Tongue (tissue), 2 donors: ENCODE measurements around the gene FARS2. TPM values are rescaled to one million over a fixed set of nuclear protein-coding genes. Genes with fewer than 3 reads are reported as not detected.

Source experiments
- DNase-seq: peaks from one replicate; pipeline ENCODE4 v3.0.0-alpha.2; 2015
- total RNA-seq: library from RNA; depleted of rRNA; stranded (reverse); fragments of >200 nt; gene quantifications from one replicate; pipeline ENCODE4 v1.2.3, GENCODE V29; 2014

Gene FARS2
- total RNA-seq, 1 donor from 2014 or later = 38.8 TPM

DNA sequence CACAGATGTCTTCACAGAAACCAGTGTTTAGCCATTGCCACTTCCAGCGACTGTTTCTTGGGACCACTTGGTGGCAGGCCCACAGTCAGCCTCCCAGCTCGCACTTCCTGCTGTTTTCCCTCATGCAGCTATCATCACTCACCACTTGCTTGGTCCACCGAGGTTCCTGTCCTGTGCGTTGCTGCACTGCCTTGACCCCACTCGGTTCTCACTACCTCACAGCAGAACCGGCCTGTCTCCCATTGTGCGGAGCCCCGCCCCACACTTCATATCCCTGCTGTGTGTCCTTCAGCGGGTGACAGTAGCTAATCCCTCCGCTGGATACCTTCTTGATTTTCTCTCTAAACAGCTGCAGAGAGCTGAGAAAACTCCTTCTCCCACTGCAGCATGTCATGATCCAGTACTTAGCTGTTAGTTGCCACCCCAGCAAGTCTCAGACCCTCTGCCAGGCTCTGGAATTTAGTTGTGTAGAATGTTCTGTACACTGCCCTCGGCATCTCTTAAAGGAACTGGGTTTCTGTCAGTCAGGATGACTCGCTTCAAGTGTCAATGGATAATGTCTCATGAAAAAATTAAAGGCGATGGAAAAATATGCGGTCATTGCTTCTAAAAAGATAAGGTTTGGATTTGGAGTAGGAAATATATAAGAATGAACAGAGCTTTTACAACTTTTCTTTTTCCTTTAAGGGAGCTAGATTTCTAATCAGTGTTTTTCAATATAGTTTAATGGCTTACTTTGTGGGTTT lies 208.0 kb downstream of the FARS2 start:
- peak; percentile 37 for DNase-seq

DNA sequence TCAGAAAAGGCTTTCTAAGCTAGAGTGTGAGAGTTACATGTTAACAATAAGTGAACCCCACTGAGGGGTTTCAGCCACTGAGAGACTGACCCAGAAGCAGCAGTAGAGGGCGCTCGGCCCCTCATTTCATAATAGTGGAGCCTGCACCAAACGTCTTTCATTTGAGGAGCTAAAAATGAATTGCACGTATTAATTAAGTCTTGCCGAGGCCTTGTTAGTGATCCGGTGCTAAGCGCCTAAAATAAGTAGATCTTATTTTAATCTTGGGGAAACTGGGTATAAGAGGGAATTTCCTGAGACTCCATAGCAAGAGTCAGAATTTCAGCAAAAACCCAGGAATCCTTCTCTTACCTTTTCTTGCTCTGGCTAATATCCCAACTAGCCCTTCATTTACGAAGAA lies 209.7 kb downstream of the FARS2 start:
- peak; percentile 83 for DNase-seq

- peak; percentile 43 for DNase-seq
Observed at GRCh38 chr6:5471637-5472398, 210.5 kb downstream of the FARS2 start.

DNA sequence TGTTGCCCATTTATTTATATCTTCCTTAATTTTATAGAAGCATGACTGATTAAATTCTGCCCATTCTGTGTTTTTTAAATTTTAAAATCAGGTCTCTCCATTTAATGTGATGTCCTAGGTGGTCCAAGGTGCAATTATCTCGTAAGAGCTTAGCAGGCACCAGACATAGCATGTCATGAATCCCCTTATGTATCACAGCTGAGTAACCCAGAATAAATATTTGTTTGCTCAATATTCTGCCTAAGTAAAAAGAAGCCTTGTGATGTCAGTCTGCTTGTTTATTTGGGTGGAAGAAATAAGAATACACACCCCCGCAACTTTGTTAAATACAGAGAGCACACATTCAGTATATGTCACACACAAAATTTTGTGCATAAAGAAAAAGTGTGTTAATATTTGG lies 211.3 kb downstream of the FARS2 start:
- no peak for DNase-seq

DNA sequence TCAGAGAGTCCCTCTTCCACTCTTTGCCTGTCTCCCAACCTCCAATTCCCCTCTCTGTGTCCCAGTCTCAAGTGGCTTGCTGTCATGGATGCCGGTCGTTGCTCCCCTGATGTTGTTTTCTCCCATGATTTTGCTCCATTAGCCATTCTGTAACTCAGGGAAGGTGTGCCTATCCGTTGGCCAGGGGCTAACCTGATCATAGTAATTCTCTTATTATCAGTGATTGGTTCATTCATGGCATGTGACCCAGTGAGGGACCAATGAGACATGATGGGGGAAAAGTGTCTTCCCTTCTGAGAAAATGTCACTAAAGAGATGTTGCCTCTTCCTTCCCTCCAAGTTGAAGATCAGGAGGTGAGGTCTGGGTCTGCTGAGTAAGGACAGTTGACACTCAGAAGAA lies 214.5 kb downstream of the FARS2 start:
- no peak for DNase-seq

- no peak for DNase-seq
Observed at GRCh38 chr6:5478380-5478779, 217.1 kb downstream of the FARS2 start.

GRCh38 chr6:5481033-5481432 lies 219.7 kb downstream of the FARS2 start:
- peak; percentile 48 for DNase-seq

GRCh38 chr6:5481750-5482149 lies 220.4 kb downstream of the FARS2 start:
- no peak for DNase-seq

DNA sequence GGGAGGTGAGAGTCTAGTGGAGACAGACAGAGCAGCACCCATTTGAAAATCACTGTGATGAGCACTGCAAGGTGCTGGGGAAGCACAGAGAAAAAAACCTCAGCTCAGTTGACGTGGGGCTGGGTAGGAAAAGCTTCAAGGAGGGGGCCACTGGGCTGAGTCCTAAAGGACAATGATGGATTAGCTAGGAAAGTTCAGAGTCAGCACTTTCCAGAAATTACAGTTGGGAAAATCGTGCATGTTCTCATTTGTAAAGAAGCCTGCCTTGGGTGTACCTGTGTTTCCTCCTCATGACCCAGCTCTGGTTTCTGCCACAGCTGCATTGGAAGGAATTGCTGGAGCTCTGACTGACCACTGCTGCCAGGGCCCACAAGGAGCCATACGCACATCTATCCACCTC lies 221.3 kb downstream of the FARS2 start:
- DNase-seq = no peak

GRCh38 chr6:5484692-5485091 lies 223.4 kb downstream of the FARS2 start:
- DNase-seq = no peak

DNA sequence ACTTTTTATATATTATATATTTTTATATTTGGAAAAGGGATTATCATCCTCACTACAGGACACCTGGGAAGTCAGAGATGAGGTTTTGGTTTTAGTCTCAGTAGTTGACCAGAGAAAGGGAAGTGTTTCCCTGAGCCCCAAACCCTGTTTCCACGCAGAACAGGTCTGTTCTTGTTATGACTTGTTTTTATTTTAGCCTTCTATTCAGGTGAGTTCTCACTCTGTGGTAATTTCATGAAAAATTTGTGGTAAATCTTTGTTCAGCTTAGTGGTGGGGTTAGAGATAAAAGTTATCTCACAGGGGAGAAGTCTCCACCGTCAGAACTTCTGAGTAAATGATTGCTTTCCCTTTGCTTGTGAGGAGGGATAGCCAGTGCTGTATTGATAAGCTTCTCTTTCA lies 224.9 kb downstream of the FARS2 start:
- no peak for DNase-seq

DNA sequence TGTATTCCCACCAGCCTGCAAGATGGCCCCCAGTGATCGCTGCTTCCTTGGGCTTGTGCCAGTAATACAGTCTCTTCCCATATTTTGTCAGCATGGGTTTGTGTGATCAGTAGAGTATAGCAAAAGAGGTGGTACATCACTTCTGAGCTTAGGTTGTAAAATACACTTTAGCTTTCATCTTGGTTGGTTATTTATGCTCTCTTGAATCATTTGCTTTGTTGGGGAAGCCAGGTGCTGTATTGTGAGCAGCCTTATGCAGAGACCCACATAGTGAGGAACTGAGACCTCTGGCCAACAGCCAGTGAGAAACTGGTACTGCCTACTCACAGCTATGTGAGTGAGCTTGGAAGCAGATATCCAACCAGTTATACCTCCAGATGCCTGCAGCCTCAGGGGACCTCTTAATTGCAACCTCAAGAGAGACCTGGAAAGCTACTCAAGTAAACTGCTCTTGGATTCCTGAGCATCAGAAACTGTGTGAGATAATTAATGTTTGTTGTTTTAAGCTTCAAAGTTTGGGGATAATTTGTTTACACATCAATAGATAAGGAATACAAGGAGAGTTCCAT lies 229.3 kb downstream of the FARS2 start:
- DNase-seq = no peak

- no peak for DNase-seq
Observed at GRCh38 chr6:5492356-5492755, 231.0 kb downstream of the FARS2 start.

- no peak for DNase-seq
Observed at GRCh38 chr6:5493806-5494205, 232.5 kb downstream of the FARS2 start.

DNA sequence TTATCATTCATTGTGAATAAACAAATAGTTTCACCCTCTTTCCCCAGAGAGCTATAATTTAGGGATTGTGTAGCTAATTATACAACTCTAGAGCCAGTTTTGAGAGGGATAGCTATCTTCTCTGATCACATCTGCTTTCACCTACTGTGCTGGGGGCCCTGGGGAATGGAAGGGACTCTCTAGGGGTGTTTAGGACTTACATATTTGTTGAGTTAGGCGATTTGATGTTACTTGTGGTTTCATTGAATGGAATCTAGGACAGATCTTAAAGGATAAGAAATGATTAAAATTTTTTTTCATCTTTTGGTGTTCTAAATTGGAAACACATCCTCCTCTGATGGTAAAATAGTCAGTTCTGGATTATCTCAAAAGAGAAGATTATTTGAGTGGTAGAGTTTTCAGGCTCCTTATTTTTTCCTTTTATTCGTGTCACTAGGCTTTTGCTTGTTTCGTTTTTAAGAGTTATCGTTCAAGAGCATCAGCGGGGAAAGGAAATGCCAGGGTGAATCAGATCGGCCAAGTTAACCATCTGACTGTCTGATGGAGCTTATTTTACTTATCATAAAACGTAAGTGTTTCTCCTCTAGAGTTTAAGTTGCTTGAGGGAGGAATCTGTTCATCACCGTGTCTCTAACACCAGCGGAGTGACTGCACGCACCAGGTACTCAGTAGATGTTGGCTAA lies 236.7 kb downstream of the FARS2 start:
- no peak for DNase-seq

- no peak for DNase-seq
Observed at GRCh38 chr6:5498579-5498899, 237.2 kb downstream of the FARS2 start.

DNA sequence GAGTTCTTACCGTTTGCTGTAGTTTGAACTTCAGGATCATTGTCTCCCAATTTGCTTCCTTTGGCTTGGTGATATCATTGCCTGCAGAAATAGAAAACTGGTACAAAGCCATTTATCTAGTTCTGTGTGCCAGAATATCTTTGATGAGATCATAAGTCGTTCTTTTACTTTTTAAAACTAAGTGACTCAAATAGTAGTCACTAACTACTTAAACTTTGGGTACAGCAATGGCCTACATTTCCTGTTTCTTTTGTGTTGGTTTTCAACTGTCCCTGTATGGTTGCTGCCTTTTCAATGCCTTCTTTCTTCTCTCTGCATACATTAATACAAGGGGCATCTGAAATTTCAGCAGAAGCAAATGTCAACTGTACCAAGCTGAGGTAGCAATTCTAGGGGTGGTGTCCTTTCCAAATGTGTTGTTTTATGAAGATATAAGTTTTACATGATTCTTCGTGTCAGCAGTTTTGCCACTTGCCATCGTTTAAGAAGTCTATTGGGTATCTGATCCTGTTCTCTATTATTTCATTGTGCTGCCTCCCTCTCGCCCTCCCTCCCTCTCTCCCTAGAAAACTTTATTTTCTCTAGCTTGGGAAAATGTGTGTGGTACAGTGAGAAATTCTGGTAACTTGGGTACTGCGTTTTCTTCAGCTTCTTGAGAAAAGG lies 238.5 kb downstream of the FARS2 start:
- no peak for DNase-seq

GRCh38 chr6:5501837-5502236 lies 240.5 kb downstream of the FARS2 start:
- no peak for DNase-seq

- no peak for DNase-seq
Observed at GRCh38 chr6:5504078-5504477, 242.8 kb downstream of the FARS2 start.

DNA sequence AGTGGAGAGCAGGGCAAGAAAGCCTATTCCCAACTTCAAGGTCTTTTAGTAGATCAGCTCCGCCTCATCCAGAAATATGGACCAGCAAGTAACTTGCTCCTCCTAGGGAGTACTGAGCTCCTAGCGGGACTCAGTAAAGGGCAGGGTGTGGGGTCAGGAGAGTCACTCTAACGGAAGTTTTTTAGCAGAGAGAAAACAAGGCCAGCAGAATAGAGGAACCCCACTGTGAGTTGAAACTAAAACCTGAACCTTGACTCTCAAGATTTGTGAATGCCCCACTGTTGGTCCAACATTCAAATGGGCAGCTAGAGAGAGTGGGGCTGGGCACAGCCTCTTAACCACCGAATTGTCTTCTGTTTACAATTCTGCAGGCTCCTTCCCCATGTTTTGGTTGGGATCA lies 244.8 kb downstream of the FARS2 start:
- no peak for DNase-seq

- DNase-seq = no peak
Observed at GRCh38 chr6:5506597-5506996, 245.3 kb downstream of the FARS2 start.

- no peak for DNase-seq
Observed at GRCh38 chr6:5507131-5507681, 245.9 kb downstream of the FARS2 start.
